SK-N-SH (cell line): Measurements from ENCODE around the gene JOSD1. TPM values are rescaled to one million over a fixed set of nuclear protein-coding genes. Genes with fewer than 3 reads are reported as not detected.

ENCODE experiments used
- CTCF ChIA-PET: fragments of 300-600, 350-600 bp; formaldehyde crosslinking; extraction: SDS; loops from one replicate; lab custom pipeline; 2021; lab: Yijun Ruan, JAX
- POLR2A ChIA-PET: fragments of 350-600 bp; sonication (Branson Sonifier 250); formaldehyde crosslinking; extraction: SDS; loops from one replicate; lab custom pipeline; 2020; ENCODE audit warnings: antibody characterized with exemption, inconsistent platforms; lab: Yijun Ruan, JAX
- DNase-seq: peaks from one replicate; pipeline ENCODE4 v3.0.0; 2012
- H2AFZ ChIP-seq: fragments of 200-600 bp; sonication (generic); 2 replicates; pipeline ENCODE4 v1.8.1; 2016; ENCODE audit warnings: antibody characterized with exemption, mild to moderate bottlenecking, low read depth
- H3F3A ChIP-seq: fragments of 200-600 bp; sonication (generic); replicated peaks from 2 replicates; pipeline ENCODE3; 2016; ENCODE audit warnings: antibody characterized with exemption, mild to moderate bottlenecking; ENCODE audit not compliant: insufficient read depth
- H3K27ac ChIP-seq, 2 experiments: fragments of 200-500 bp in 1 of 2; fragments of 200-600 bp in 1 of 2; sonication (Bioruptor generic) in 1 of 2; sonication (generic), shearing (Covaris generic) in 1 of 2; 2 replicates each; pipeline versions ENCODE4 v1.5.1 to v1.6.1; 2014 to 2016; ENCODE audit warnings: low read depth in 2 of 2, inconsistent platforms in 1 of 2, low read length in 1 of 2, mild to moderate bottlenecking in 1 of 2, mixed read lengths in 1 of 2
- H3K27me3 ChIP-seq: fragments of 200-600 bp; sonication (generic), shearing (Covaris generic); 2 replicates; pipeline ENCODE4 v1.6.1; 2016; ENCODE audit warnings: mixed run types; ENCODE audit not compliant: insufficient read depth
- H3K36me3 ChIP-seq, 2 experiments: fragments of 200-500 bp in 1 of 2; fragments of 200-600 bp in 1 of 2; sonication (Bioruptor generic) in 1 of 2; sonication (generic) in 1 of 2; replicated peaks in 1 of 2; 2 replicates each; pipeline versions ENCODE3 to v1.5.1; 2014 to 2016; ENCODE audit warnings: low read length in 1 of 2, mild to moderate bottlenecking in 1 of 2; ENCODE audit not compliant: insufficient read depth in 2 of 2, control insufficient read depth in 1 of 2
- H3K4me1 ChIP-seq, 2 experiments: fragments of 200-500 bp in 1 of 2; fragments of 200-600 bp in 1 of 2; sonication (Bioruptor generic) in 1 of 2; sonication (generic), shearing (Covaris generic) in 1 of 2; 2 replicates each; pipeline versions ENCODE4 v1.5.1 to v1.6.1; 2014 to 2016; ENCODE audit warnings: low read depth in 1 of 2, low read length in 1 of 2, mixed run types in 1 of 2; ENCODE audit not compliant: insufficient read depth in 2 of 2, control insufficient read depth in 1 of 2
- H3K4me2 ChIP-seq: fragments of 200-600 bp; sonication (generic), shearing (Covaris generic); 2 replicates; pipeline ENCODE4 v1.6.1; 2017; ENCODE audit warnings: mixed run types
- H3K4me3 ChIP-seq, 2 experiments: fragments of 200-500 bp in 1 of 2; fragments of 200-600 bp in 1 of 2; sonication (Bioruptor generic) in 1 of 2; sonication (generic), shearing (Covaris generic) in 1 of 2; 2 replicates each; pipeline versions ENCODE4 v1.5.1 to v1.8.1; 2014 to 2016; ENCODE audit warnings: low read depth in 2 of 2, inconsistent platforms in 1 of 2, low read length in 1 of 2, mild to moderate bottlenecking in 1 of 2, mixed read lengths in 1 of 2, moderate library complexity in 1 of 2
- H3K79me2 ChIP-seq: fragments of 200-600 bp; sonication (generic); 2 replicates; pipeline ENCODE4 v1.8.1; 2017; ENCODE audit warnings: mild to moderate bottlenecking; ENCODE audit not compliant: insufficient read depth
- H3K9ac ChIP-seq: fragments of 200-600 bp; sonication (generic); 2 replicates; pipeline ENCODE4 v1.6.1; 2017; ENCODE audit warnings: mixed run types
- H3K9me2 ChIP-seq: fragments of 200-600 bp; sonication (generic); 2 replicates; pipeline ENCODE4 v1.6.1; 2017; ENCODE audit warnings: mixed run types
- H3K9me3 ChIP-seq: fragments of 200-600 bp; sonication (generic); 2 replicates; pipeline ENCODE4 v1.6.1; 2017; ENCODE audit warnings: mixed run types, mild to moderate bottlenecking, moderate library complexity
- H4K20me1 ChIP-seq: fragments of 200-600 bp; sonication (generic); 2 replicates; pipeline ENCODE4 v1.6.1; 2017; ENCODE audit warnings: mild to moderate bottlenecking, mixed run types; ENCODE audit not compliant: insufficient read depth
- EZH2phosphoT487 ChIP-seq: fragments of 200-600 bp; sonication (generic); IDR thresholded peaks from 2 replicates; pipeline ENCODE4 v1.6.1; 2017; ENCODE audit warnings: low read depth, mixed run types, mild to moderate bottlenecking, antibody characterized with exemption, moderate library complexity, borderline replicate concordance
- GABPA ChIP-seq: IDR thresholded peaks from 2 replicates; pipeline ENCODE4 v1.4.0; 2012; ENCODE audit warnings: low read depth, mild to moderate bottlenecking
- GATA2 ChIP-seq: sonication (generic); formaldehyde crosslinking; IDR thresholded peaks from 2 replicates; pipeline ENCODE4 v1.5.0; 2020; ENCODE audit warnings: mild to moderate bottlenecking, missing genetic modification reagents
- JUND ChIP-seq: IDR thresholded peaks from 2 replicates; pipeline ENCODE4 v1.4.0; 2012
- MEF2A ChIP-seq: IDR thresholded peaks from 2 replicates; pipeline ENCODE4 v1.4.0; 2012; ENCODE audit warnings: low read depth, borderline replicate concordance
- NRF1 ChIP-seq: IDR thresholded peaks from 2 replicates; pipeline ENCODE4 v1.6.1; 2012; ENCODE audit warnings: low read depth, mild to moderate bottlenecking, low read length
- RXRA ChIP-seq: IDR thresholded peaks from 2 replicates; pipeline ENCODE4 v1.4.0; 2012; ENCODE audit warnings: low read depth, mild to moderate bottlenecking, borderline replicate concordance
- TCF12 ChIP-seq: IDR thresholded peaks from 2 replicates; pipeline ENCODE4 v1.4.0; 2012
- TEAD4 ChIP-seq: IDR thresholded peaks from 2 replicates; pipeline ENCODE4 v1.4.0; 2012; ENCODE audit warnings: mild to moderate bottlenecking, borderline replicate concordance; ENCODE audit not compliant: insufficient read depth
- YY1 ChIP-seq: IDR thresholded peaks from 2 replicates; pipeline ENCODE4 v1.4.0; 2012; ENCODE audit warnings: low read depth, mild to moderate bottlenecking
- WGBS: methylation state at CpG from one replicate; pipeline ENCODE4 v1.1.6; 2017; ENCODE audit warnings: low lambda C conversion rate; 5-methylcytosine and 5-hydroxymethylcytosine counted together
- polyA plus RNA-seq, 3 experiments: library from polyadenylated mRNA; depleted of rRNA; stranded (reverse); fragments of >200 nt; gene quantifications; 2 replicates each; pipeline ENCODE4 v1.2.3, GENCODE V29; 2012
- TF ChIP-seq, protein P1 (sequence below): IDR thresholded peaks from 2 replicates; pipeline ENCODE4 v1.4.0; 2012; ENCODE audit warnings: low read depth, borderline replicate concordance

Gene JOSD1
- polyA plus RNA-seq, 1 of the 3 experiments (the other 2 are of a cell fraction), result 17.8 TPM

DNA sequence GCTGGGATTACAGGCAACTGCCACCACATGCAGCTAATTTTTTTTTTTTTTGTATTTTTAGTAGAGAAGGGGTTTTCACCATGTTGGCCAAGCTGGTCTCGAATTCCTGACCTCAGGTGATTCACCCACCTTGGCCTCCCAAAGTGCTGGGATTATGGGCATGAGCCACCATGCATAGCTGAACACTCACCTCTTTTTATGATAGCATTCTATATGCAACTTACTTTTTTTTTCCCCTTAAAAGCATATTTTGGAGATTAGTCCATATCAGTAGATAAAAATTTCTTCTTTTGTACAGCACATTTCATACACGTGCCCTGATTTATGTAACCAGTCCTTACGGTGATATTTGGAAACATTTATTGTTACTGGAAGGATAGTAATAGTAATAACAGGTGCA is 19.6 kb upstream of the JOSD1 start:
- Histone ChIP-seq H3K4me2 (no peak overlapping the region), H3K36me3 (peaks cover 0 to 15% of the 10 kb centered on the region in 2 experiments), H3K9me2 (no peaks in the 10 kb centered on the region), H3F3A (peaks cover 6% of the 10 kb centered on the region), H2AFZ (no peak overlapping the region), H3K27me3 (no peaks in the 10 kb centered on the region), H4K20me1 (no peaks in the 10 kb centered on the region), H3K9me3 (no peaks in the 10 kb centered on the region), H3K9ac (no peak overlapping the region), H3K4me1 (no peaks in the 10 kb centered on the region), H3K79me2 (peaks cover 2% of the 10 kb centered on the region; the same call in 1 of the 2 replicates)
- CTCF ChIA-PET, result interaction anchor here (4.7 kb wide), 1 partner anchor 12 kb away, joined by 15 read pairs; no protein-coding TSS in a partner anchor
- DNase-seq, result no peak
- 95% methylated on average over 3 of the region's 3 CpGs for WGBS
- TF ChIP-seq JUND (no peak), EZH2phosphoT487 (no peak), NRF1 (no peak), MEF2A (no peak), TEAD4 (no peak), GABPA (no peak), TCF12 (no peak), RXRA (no peak), GATA2 (CRISPR knock-in tag) (no peak)
- TF ChIP-seq, protein P1, sequence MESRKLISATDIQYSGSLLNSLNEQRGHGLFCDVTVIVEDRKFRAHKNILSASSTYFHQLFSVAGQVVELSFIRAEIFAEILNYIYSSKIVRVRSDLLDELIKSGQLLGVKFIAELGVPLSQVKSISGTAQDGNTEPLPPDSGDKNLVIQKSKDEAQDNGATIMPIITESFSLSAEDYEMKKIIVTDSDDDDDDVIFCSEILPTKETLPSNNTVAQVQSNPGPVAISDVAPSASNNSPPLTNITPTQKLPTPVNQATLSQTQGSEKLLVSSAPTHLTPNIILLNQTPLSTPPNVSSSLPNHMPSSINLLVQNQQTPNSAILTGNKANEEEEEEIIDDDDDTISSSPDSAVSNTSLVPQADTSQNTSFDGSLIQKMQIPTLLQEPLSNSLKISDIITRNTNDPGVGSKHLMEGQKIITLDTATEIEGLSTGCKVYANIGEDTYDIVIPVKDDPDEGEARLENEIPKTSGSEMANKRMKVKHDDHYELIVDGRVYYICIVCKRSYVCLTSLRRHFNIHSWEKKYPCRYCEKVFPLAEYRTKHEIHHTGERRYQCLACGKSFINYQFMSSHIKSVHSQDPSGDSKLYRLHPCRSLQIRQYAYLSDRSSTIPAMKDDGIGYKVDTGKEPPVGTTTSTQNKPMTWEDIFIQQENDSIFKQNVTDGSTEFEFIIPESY, result no peak
- TF ChIP-seq, all 33 proteins: peak for 0
- POLR2A ChIA-PET, result no interaction called here
- Histone ChIP-seq H3K4me3 (no peak overlapping the region), H3K27ac (no peak overlapping the region)

DNA sequence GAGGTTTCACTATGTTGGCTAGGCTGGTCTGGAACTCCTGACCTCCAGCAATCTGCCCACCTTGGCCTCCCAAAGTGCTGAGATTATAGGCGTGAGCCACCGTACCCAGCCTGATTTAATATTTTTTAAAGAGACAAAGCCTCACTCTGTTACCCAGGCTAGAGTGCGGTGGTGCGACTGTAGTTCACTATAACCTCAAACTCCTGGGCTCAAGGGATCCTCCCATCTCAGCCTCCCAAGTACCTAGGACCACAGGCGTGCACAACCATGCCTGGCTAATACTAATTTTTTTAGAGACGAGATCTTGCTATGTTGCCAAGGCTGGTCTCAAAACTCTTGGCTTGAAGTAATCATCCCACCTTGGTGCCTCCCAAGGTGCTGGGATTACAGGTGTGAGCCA is 18.5 kb upstream of the JOSD1 start:
- H3F3A ChIP-seq, result peaks cover 6% of the 10 kb centered on the region
- peak overlapping the region in 1 of 2 experiments; percentile 64; a peak in 1 of 4 replicates for H3K27ac ChIP-seq
- H3K27me3 ChIP-seq, result no peaks in the 10 kb centered on the region
- ChIA-PET POLR2A (no interaction called here), CTCF (interaction anchor here (4.7 kb wide), 1 partner anchor 14 kb away, joined by 15 read pairs; no protein-coding TSS in a partner anchor)
- DNase-seq, result no peak
- H3K4me3 ChIP-seq, result no peak overlapping the region
- 88% methylated on average over 5 of the region's 6 CpGs for WGBS
- H3K36me3 ChIP-seq, result peaks cover 0 to 11% of the 10 kb centered on the region in 2 experiments
- no peaks in the 10 kb centered on the region for H3K9me2 ChIP-seq
- no peak overlapping the region for H2AFZ ChIP-seq
- H4K20me1 ChIP-seq, result no peaks in the 10 kb centered on the region
- H3K4me1 ChIP-seq, result no peaks in the 10 kb centered on the region; a peak in 1 of 4 replicates
- TF ChIP-seq YY1, result no peak
- no peaks in the 10 kb centered on the region for H3K9me3 ChIP-seq
- no peak overlapping the region for H3K4me2 ChIP-seq
- H3K79me2 ChIP-seq, result peaks cover 13% of the 10 kb centered on the region; the same call in 1 of the 2 replicates
- H3K9ac ChIP-seq, result no peak overlapping the region
